ENCODE results near the gene RHO. TPM values are rescaled to one million over a fixed set of nuclear protein-coding genes. Genes with fewer than 3 reads are reported as not detected.

The RHO gene
- total RNA-seq, 1 experiment from 2014 or later: not detected

- no peak for TF ChIP-seq MAX (IDR thresholded peaks at IDR 0.05)
- no peak for TF ChIP-seq FOSL1 (IDR thresholded peaks at IDR 0.05; ENCODE audit: low read depth)
- TF ChIP-seq JUND (IDR thresholded peaks at IDR 0.05): no peak
- POLR2A ChIA-PET: no interaction called here
- no peaks in the 10 kb centered on the region for H3K79me2 ChIP-seq (ENCODE audit: insufficient read depth, low read length)
- H2AFZ ChIP-seq (ENCODE audit: low read depth, low read length, poor library complexity, severe bottlenecking): no peak overlapping the region
- H3K36me3 ChIP-seq (ENCODE audit: control insufficient read depth in 1 of 2, insufficient read depth in 2 of 2, low read length in 2 of 2): no peaks in the 10 kb centered on the region
- H3K4me1 ChIP-seq (ENCODE audit: control insufficient read depth in 1 of 2, insufficient read depth in 2 of 2, low read length in 2 of 2): peaks cover 0 to 6% of the 10 kb centered on the region in 2 experiments; a peak in 1 of 4 replicates
- no peak overlapping the region for H3K4me2 ChIP-seq (ENCODE audit: low read length)
- H3K9ac ChIP-seq (ENCODE audit: low read length): no peak overlapping the region
- DNase-seq (ENCODE audit: low read depth, low spot score): no peak
- RAD21 ChIA-PET (ENCODE audit: low non-redundant PET in 1 of 2, low total read pairs in 2 of 2, uncharacterized antibody in 2 of 2, unreplicated experiment in 2 of 2): no interaction called here
- H3K9me3 ChIP-seq (ENCODE audit: control insufficient read depth in 1 of 2, insufficient read depth in 1 of 2, low read depth in 1 of 2, low read length in 2 of 2): no peaks in the 10 kb centered on the region
- H3K9me2 ChIP-seq (ENCODE audit: insufficient read depth): no peaks in the 10 kb centered on the region
- no peak for ATAC-seq
- no peak overlapping the region for H3K4me3 ChIP-seq (replicated peaks in 1 of 2; ENCODE audit: low read depth in 1 of 2, low read length in 2 of 2)
- intact Hi-C loops (cut with micrococcal nuclease): no loop called here
- H4K20me1 ChIP-seq (ENCODE audit: insufficient read depth): no peaks in the 10 kb centered on the region
- no TSS peak for BruUV-seq (replicated peaks)
- CTCF ChIA-PET: no interaction called here
- H3K27me3 ChIP-seq (ENCODE audit: insufficient read depth, low read length): no peaks in the 10 kb centered on the region
- H3K27ac ChIP-seq (ENCODE audit: low read depth, low read length): no peak overlapping the region
Observed at GRCh38 chr3:129549006-129549800, 20.8 kb downstream of the RHO start.

- POLR2A ChIA-PET: no interaction called here
- Histone ChIP-seq H3K4me2 (ENCODE audit: low read length) (no peak overlapping the region), H2AFZ (ENCODE audit: low read depth, low read length, poor library complexity, severe bottlenecking) (no peak overlapping the region), H3K4me3 (replicated peaks in 1 of 2; ENCODE audit: low read depth in 1 of 2, low read length in 2 of 2) (no peak overlapping the region), H3K79me2 (ENCODE audit: insufficient read depth, low read length) (no peaks in the 10 kb centered on the region), H3K27me3 (ENCODE audit: insufficient read depth, low read length) (no peaks in the 10 kb centered on the region), H3K9me3 (ENCODE audit: control insufficient read depth in 1 of 2, insufficient read depth in 1 of 2, low read depth in 1 of 2, low read length in 2 of 2) (no peaks in the 10 kb centered on the region), H3K36me3 (ENCODE audit: control insufficient read depth in 1 of 2, insufficient read depth in 2 of 2, low read length in 2 of 2) (no peaks in the 10 kb centered on the region), H3K27ac (ENCODE audit: low read depth, low read length) (no peak overlapping the region), H3K9ac (ENCODE audit: low read length) (no peak overlapping the region), H4K20me1 (ENCODE audit: insufficient read depth) (no peaks in the 10 kb centered on the region), H3K9me2 (ENCODE audit: insufficient read depth) (no peaks in the 10 kb centered on the region), H3K4me1 (ENCODE audit: control insufficient read depth in 1 of 2, insufficient read depth in 2 of 2, low read length in 2 of 2) (peaks cover 0 to 6% of the 10 kb centered on the region in 2 experiments; a peak in 1 of 4 replicates)
- RAD21 ChIA-PET (ENCODE audit: low non-redundant PET in 1 of 2, low total read pairs in 2 of 2, uncharacterized antibody in 2 of 2, unreplicated experiment in 2 of 2): no interaction called here
- CTCF ChIA-PET: no interaction called here
- ATAC-seq: no peak
- TF ChIP-seq POLR2AphosphoS5 (IDR thresholded peaks at IDR 0.05; ENCODE audit: low read depth, low read length): no peak
- no peak for TF ChIP-seq CTCF (IDR thresholded peaks at IDR 0.05 in 2 of 3, conservative IDR thresholded peaks at IDR 0.05 in 1 of 3; ENCODE audit: borderline replicate concordance in 1 of 3, insufficient read depth in 1 of 3, low read depth in 2 of 3, low read length in 2 of 3)
- no peak for TF ChIP-seq MAX (IDR thresholded peaks at IDR 0.05)
- no peak for DNase-seq (ENCODE audit: low read depth, low spot score)
- intact Hi-C loops (cut with micrococcal nuclease): no loop called here
- BruUV-seq (replicated peaks): no TSS peak
Observed at GRCh38 chr3:129549805-129550204, 21.4 kb downstream of the RHO start.

Measured in HCT116 (cell line).